ENCODE data around the gene TBC1D2B.

TBC1D2B gene

GRCh38 chr15:78007211-78007931 is 70.1 kb downstream of the TBC1D2B start:
- no peak for DNase-seq (ENCODE audit: low read depth)
- no peak for TF ChIP-seq CTCF (IDR thresholded peaks at IDR 0.05; ENCODE audit: low read depth, low read length, missing control alignments)
- no peak overlapping the region for H3K4me3 ChIP-seq (ENCODE audit: low read depth, low read length)
- in situ Hi-C loops (cut with HindIII; ENCODE audit: low sequenced_read_pairs) = no loop called here

GRCh38 chr15:78006567-78007205 is 70.8 kb downstream of the TBC1D2B start:
- TF ChIP-seq CTCF (IDR thresholded peaks at IDR 0.05; ENCODE audit: low read depth, low read length, missing control alignments) = no peak
- in situ Hi-C loops (cut with HindIII; ENCODE audit: low sequenced_read_pairs) = no loop called here
- H3K4me3 ChIP-seq (ENCODE audit: low read depth, low read length) = no peak overlapping the region
- DNase-seq (ENCODE audit: low read depth) = no peak

GRCh38 chr15:78004919-78005634 is 72.4 kb downstream of the TBC1D2B start:
- in situ Hi-C loops (cut with HindIII; ENCODE audit: low sequenced_read_pairs) = no loop called here
- TF ChIP-seq CTCF (IDR thresholded peaks at IDR 0.05; ENCODE audit: low read depth, low read length, missing control alignments) = peak; percentile 9
- peak; percentile 19 for DNase-seq (ENCODE audit: low read depth)
- no peak overlapping the region for H3K4me3 ChIP-seq (ENCODE audit: low read depth, low read length)

GRCh38 chr15:78004222-78004727 is 73.2 kb downstream of the TBC1D2B start:
- no peak for TF ChIP-seq CTCF (IDR thresholded peaks at IDR 0.05; ENCODE audit: low read depth, low read length, missing control alignments)
- in situ Hi-C loops (cut with HindIII; ENCODE audit: low sequenced_read_pairs) = no loop called here
- no peak overlapping the region for H3K4me3 ChIP-seq (ENCODE audit: low read depth, low read length)
- no peak for DNase-seq (ENCODE audit: low read depth)

GRCh38 chr15:78003539-78004008 is 73.9 kb downstream of the TBC1D2B start:
- TF ChIP-seq CTCF (IDR thresholded peaks at IDR 0.05; ENCODE audit: low read depth, low read length, missing control alignments) = no peak
- no peak overlapping the region for H3K4me3 ChIP-seq (ENCODE audit: low read depth, low read length)
- DNase-seq (ENCODE audit: low read depth) = no peak
- in situ Hi-C loops (cut with HindIII; ENCODE audit: low sequenced_read_pairs) = no loop called here

- H3K4me3 ChIP-seq (ENCODE audit: low read depth, low read length) = no peak overlapping the region
- in situ Hi-C loops (cut with HindIII; ENCODE audit: low sequenced_read_pairs) = no loop called here
- TF ChIP-seq CTCF (IDR thresholded peaks at IDR 0.05; ENCODE audit: low read depth, low read length, missing control alignments) = no peak
- DNase-seq (ENCODE audit: low read depth) = no peak
These were observed 74.5 kb downstream of the TBC1D2B start for GRCh38 chr15:78002996-78003395.
